ENCODE data around the gene CDON. TPM values are rescaled to one million over a fixed set of nuclear protein-coding genes. Genes with fewer than 3 reads are reported as not detected.

CDON gene
- total RNA-seq, 1 donor = 12.3 TPM

DNA sequence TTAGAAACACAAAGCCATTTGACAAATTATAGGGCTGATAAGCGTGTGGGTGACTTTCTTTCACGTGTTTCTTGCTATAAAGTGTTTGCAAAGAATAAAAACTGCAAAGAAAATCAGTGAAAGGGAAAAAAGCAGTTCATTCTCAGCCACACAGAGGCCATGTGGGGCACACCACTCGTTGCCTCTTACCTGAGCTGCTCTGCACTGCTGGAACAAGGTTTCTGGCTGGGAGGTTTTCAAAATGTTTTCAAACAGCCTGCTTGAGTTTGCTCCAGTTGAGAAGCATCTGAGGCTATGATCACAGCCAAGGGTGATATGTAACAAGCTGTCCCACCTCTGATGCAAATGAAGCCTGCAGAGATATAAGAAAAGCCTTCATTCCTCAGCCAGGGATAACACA lies 131.6 kb downstream of the CDON start:
- no peak for DNase-seq (ENCODE audit: insufficient read length, low spot score, missing footprints)
- no peak overlapping the region for H2AFZ ChIP-seq (ENCODE audit: low read length)
- no peak overlapping the region for H3K27ac ChIP-seq (ENCODE audit: low read depth, low read length)
- H3K9me3 ChIP-seq (ENCODE audit: low read depth, low read length) = no peaks in the 10 kb centered on the region
- H3K79me2 ChIP-seq (ENCODE audit: insufficient read depth, low read length) = no peaks in the 10 kb centered on the region
- H3K36me3 ChIP-seq (ENCODE audit: insufficient read depth, low read length) = no peaks in the 10 kb centered on the region
- TF ChIP-seq, protein P1, sequence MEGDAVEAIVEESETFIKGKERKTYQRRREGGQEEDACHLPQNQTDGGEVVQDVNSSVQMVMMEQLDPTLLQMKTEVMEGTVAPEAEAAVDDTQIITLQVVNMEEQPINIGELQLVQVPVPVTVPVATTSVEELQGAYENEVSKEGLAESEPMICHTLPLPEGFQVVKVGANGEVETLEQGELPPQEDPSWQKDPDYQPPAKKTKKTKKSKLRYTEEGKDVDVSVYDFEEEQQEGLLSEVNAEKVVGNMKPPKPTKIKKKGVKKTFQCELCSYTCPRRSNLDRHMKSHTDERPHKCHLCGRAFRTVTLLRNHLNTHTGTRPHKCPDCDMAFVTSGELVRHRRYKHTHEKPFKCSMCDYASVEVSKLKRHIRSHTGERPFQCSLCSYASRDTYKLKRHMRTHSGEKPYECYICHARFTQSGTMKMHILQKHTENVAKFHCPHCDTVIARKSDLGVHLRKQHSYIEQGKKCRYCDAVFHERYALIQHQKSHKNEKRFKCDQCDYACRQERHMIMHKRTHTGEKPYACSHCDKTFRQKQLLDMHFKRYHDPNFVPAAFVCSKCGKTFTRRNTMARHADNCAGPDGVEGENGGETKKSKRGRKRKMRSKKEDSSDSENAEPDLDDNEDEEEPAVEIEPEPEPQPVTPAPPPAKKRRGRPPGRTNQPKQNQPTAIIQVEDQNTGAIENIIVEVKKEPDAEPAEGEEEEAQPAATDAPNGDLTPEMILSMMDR (IDR thresholded peaks at IDR 0.05; ENCODE audit: extremely low read depth, low read depth, low read length) = no peak
- no peak overlapping the region for H3K4me3 ChIP-seq (ENCODE audit: insufficient read depth, low read length)
- no peak overlapping the region for H3K4me2 ChIP-seq (ENCODE audit: insufficient read depth, low read length)
- no peaks in the 10 kb centered on the region for H4K20me1 ChIP-seq (ENCODE audit: insufficient read depth, low read length)
- no peaks in the 10 kb centered on the region for H3K4me1 ChIP-seq (ENCODE audit: insufficient read depth, low read length)
- H3K27me3 ChIP-seq (ENCODE audit: insufficient read depth, low read length) = peaks cover 42% of the 10 kb centered on the region

DNA sequence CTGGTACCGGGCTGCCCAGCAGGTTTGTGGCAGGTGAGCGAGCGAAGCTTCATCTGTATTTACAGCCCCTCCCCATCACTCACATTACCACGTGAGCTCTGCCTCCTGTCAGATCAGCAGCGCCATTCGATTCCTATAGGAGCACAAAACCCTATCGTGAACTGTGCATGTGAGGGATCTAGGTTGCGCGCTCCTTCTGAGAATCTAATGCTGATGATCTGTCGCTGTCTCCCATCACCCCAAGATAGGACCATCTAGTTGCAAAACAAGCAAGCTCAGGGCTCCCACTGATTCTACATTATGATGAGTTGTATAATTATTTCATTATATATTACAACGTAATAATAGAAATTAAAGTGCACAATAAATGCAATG lies 132.6 kb downstream of the CDON start:
- Histone ChIP-seq H4K20me1 (ENCODE audit: insufficient read depth, low read length) (no peaks in the 10 kb centered on the region), H3K79me2 (ENCODE audit: insufficient read depth, low read length) (no peaks in the 10 kb centered on the region), H3K4me3 (ENCODE audit: insufficient read depth, low read length) (no peak overlapping the region), H2AFZ (ENCODE audit: low read length) (no peak overlapping the region), H3K4me1 (ENCODE audit: insufficient read depth, low read length) (no peaks in the 10 kb centered on the region), H3K27ac (ENCODE audit: low read depth, low read length) (no peak overlapping the region), H3K36me3 (ENCODE audit: insufficient read depth, low read length) (no peaks in the 10 kb centered on the region), H3K27me3 (ENCODE audit: insufficient read depth, low read length) (peaks cover 46% of the 10 kb centered on the region), H3K9me3 (ENCODE audit: low read depth, low read length) (no peaks in the 10 kb centered on the region), H3K4me2 (ENCODE audit: insufficient read depth, low read length) (no peak overlapping the region)
- TF ChIP-seq, protein P1 (IDR thresholded peaks at IDR 0.05; ENCODE audit: extremely low read depth, low read depth, low read length) = no peak
- no peak for DNase-seq (ENCODE audit: insufficient read length, low spot score, missing footprints)

DNA sequence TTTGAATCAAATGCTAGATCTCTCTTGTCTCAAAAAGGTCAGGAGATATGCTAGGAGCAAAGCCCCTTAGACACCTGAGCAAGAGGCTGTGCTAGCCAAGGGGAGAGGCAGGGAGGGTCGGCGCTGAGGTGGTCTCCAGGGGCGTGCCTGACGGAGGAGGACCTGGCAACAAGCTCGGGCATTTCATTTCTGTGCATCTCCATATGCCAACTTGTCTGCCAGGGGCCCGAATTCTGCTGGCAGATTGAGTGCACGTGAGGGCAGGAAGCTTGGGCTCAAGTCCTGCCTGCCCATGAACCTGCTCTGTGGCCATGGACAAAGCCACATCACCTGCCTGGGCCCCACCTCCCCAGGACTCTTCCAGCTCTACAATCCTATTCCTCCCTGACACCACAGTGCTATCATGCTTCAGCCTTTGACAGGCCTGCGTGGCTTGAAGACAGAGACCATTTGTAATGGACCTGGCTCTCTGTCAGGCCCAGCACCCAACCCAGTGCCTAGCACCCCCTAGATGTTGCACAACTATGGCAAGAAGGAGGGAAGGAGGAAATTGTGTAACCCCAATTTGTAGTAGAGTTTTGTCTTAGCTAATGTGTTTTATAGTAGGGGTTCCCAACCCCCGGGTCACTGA lies 133.1 kb downstream of the CDON start:
- Histone ChIP-seq H2AFZ (ENCODE audit: low read length) (no peak overlapping the region), H3K36me3 (ENCODE audit: insufficient read depth, low read length) (no peaks in the 10 kb centered on the region), H3K27ac (ENCODE audit: low read depth, low read length) (no peak overlapping the region), H3K27me3 (ENCODE audit: insufficient read depth, low read length) (peaks cover 51% of the 10 kb centered on the region), H3K9me3 (ENCODE audit: low read depth, low read length) (no peaks in the 10 kb centered on the region), H4K20me1 (ENCODE audit: insufficient read depth, low read length) (no peaks in the 10 kb centered on the region), H3K4me1 (ENCODE audit: insufficient read depth, low read length) (no peaks in the 10 kb centered on the region), H3K79me2 (ENCODE audit: insufficient read depth, low read length) (no peaks in the 10 kb centered on the region), H3K4me3 (ENCODE audit: insufficient read depth, low read length) (no peak overlapping the region), H3K4me2 (ENCODE audit: insufficient read depth, low read length) (no peak overlapping the region)
- TF ChIP-seq, protein P1 (IDR thresholded peaks at IDR 0.05; ENCODE audit: extremely low read depth, low read depth, low read length) = no peak
- no peak for DNase-seq (ENCODE audit: insufficient read length, low spot score, missing footprints)

- no peak overlapping the region for H3K27ac ChIP-seq (ENCODE audit: low read depth, low read length)
- DNase-seq (ENCODE audit: insufficient read length, low spot score, missing footprints) = no peak
- no peaks in the 10 kb centered on the region for H3K79me2 ChIP-seq (ENCODE audit: insufficient read depth, low read length)
- H3K4me3 ChIP-seq (ENCODE audit: insufficient read depth, low read length) = no peak overlapping the region
- no peak overlapping the region for H3K4me2 ChIP-seq (ENCODE audit: insufficient read depth, low read length)
- TF ChIP-seq, protein P1 (IDR thresholded peaks at IDR 0.05; ENCODE audit: extremely low read depth, low read depth, low read length) = no peak
- H3K4me1 ChIP-seq (ENCODE audit: insufficient read depth, low read length) = no peaks in the 10 kb centered on the region
- H3K9me3 ChIP-seq (ENCODE audit: low read depth, low read length) = no peaks in the 10 kb centered on the region
- H4K20me1 ChIP-seq (ENCODE audit: insufficient read depth, low read length) = no peaks in the 10 kb centered on the region
- H3K36me3 ChIP-seq (ENCODE audit: insufficient read depth, low read length) = no peaks in the 10 kb centered on the region
- H2AFZ ChIP-seq (ENCODE audit: low read length) = no peak overlapping the region
- peaks cover 45% of the 10 kb centered on the region for H3K27me3 ChIP-seq (ENCODE audit: insufficient read depth, low read length)
Observed at GRCh38 chr11:125926682-125927081, 136.0 kb downstream of the CDON start.

All from osteoblast (primary cell).